Memory B cell (primary cell): Measurements from ENCODE around the gene XIRP2.
"Not testable (repeated sequence)": the region's sequence is repeated elsewhere in the genome, so short reads cannot be mapped to it uniquely, and the experiment has no call there.

Experiments
- ATAC-seq: fragments of 150-1000 bp; cut with Tn5 transposase; 2 replicates; pipeline ENCODE4 v1.10.0; 2021; ENCODE audit warnings: low read depth, mild to moderate bottlenecking, moderate library complexity
- DNase-seq, 2 donors: peaks; one replicate each; pipeline ENCODE4 v3.0.0; 2022; ENCODE audit warnings: low spot score in 2 of 2
- H3K27ac Mint-ChIP-seq: one replicate; pipeline ENCODE4 v1.8.0; 2022; ENCODE audit warnings: mild to moderate bottlenecking, moderate library complexity, mixed read lengths
- H3K27me3 Mint-ChIP-seq: one replicate; pipeline ENCODE4 v1.8.0; 2022; ENCODE audit warnings: mixed read lengths
- H3K36me3 Mint-ChIP-seq: one replicate; pipeline ENCODE4 v1.8.0; 2022; ENCODE audit warnings: mild to moderate bottlenecking, mixed read lengths
- H3K4me1 Mint-ChIP-seq: one replicate; pipeline ENCODE4 v1.8.0; 2022; ENCODE audit warnings: mixed read lengths
- H3K4me3 Mint-ChIP-seq: one replicate; pipeline ENCODE4 v1.8.0; 2022; ENCODE audit warnings: mild to moderate bottlenecking, moderate library complexity, mixed read lengths
- H3K9me3 Mint-ChIP-seq: one replicate; pipeline ENCODE4 v1.8.0; 2022; ENCODE audit warnings: mixed read lengths

Gene XIRP2

DNA sequence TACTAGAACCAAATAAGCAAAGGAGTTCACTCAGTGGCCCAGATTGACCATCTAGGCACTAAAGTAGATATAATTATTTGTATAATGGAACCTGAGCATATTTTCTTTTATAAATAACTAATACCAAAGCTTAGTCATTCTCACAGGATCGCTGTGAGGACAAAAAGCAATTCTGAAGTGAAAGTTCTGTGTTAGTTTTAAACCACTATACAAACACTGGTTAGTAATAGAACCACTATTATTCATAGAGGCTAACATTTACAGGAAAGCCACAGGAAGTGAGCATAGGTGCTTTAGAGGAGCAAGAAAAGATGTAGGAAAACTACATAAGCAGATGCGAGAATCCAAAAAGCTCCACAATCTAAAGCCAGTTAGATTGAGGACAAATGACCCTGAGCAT, 364.7 kb downstream of the XIRP2 start:
- ATAC-seq (no peak), DNase-seq (no peak)
- Mint-ChIP-seq H3K9me3 (peaks cover 5% of the 10 kb centered on the region), H3K4me1 (no peaks in the 10 kb centered on the region), H3K27me3 (no peaks in the 10 kb centered on the region), H3K36me3 (no peaks in the 10 kb centered on the region), H3K4me3 (no peak overlapping the region), H3K27ac (no peak overlapping the region)

DNA sequence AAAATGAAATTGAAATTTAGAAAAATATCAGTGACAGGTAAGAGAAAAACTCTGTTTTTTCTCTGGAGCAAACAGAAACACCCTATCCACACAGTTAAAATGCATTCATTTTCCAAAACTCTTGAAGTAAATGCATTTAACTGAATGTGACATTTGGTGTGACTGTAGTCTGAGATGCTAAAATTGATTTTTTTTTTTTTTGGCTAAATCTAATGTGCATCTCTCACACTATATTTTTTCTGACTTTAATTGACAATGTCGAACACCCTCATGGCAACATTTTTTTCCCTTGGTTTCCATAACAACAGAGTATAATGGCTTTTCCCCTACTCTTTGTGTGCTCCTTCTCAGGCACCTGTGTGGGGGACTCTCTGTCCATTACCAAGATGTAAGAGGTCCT, 366.4 kb downstream of the XIRP2 start:
- Mint-ChIP-seq H3K27ac (no peak overlapping the region), H3K9me3 (peaks cover 2% of the 10 kb centered on the region), H3K27me3 (no peaks in the 10 kb centered on the region), H3K4me3 (no peak overlapping the region), H3K4me1 (no peaks in the 10 kb centered on the region), H3K36me3 (no peaks in the 10 kb centered on the region)
- no peak for ATAC-seq
- DNase-seq = no peak

DNA sequence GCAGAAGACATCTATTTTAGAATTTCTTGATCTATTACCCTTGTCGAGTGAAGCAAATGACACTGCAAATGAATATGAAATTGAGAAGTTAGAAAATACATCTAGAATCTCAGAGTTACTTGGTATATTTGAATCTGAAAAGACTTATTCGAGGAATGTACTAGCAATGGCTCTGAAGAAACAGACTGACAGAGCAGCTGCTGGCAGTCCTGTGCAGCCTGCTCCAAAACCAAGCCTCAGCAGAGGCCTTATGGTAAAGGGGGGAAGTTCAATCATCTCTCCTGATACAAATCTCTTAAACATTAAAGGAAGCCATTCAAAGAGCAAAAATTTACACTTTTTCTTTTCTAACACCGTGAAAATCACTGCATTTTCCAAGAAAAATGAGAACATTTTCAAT, 370.4 kb downstream of the XIRP2 start:
- no peak for ATAC-seq
- no peak overlapping the region for H3K27ac Mint-ChIP-seq

DNA sequence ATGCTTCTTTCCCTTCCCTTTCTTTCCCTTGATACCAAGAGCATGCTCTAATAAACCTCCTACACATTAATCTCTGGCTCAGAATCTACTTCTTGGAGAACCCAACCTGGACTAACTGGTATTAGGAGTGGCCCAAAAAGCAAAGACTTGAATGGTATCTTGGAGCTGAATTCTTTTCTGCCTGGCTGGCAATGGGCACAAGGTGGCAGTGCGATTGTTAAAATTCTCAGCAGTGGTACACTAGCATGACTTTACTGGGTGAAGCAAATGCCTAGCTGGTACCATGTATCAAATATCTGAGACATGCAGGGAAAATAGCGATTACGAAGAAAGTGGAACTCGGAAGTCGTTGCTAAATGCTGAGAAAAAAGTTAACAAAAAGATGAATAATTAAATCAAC, 376.1 kb downstream of the XIRP2 start:
- Mint-ChIP-seq H3K27ac (no peak overlapping the region), H3K4me1 (no peaks in the 10 kb centered on the region), H3K4me3 (no peak overlapping the region), H3K27me3 (no peaks in the 10 kb centered on the region), H3K9me3 (peaks cover 5% of the 10 kb centered on the region), H3K36me3 (no peaks in the 10 kb centered on the region)
- DNase-seq (no peak), ATAC-seq (no peak)

More for the DNA sequence above, 370.4 kb downstream of the XIRP2 start:
- no peaks in the 10 kb centered on the region for H3K27me3 Mint-ChIP-seq
- H3K9me3 Mint-ChIP-seq = peaks cover 2% of the 10 kb centered on the region
- no peak overlapping the region for H3K4me3 Mint-ChIP-seq
- no peaks in the 10 kb centered on the region for H3K36me3 Mint-ChIP-seq
- no peak for DNase-seq
- H3K4me1 Mint-ChIP-seq = no peaks in the 10 kb centered on the region

GRCh38 chr2:167265004-167265403, 376.7 kb downstream of the XIRP2 start:
- Mint-ChIP-seq H3K4me3 (no peak overlapping the region), H3K4me1 (no peaks in the 10 kb centered on the region), H3K36me3 (no peaks in the 10 kb centered on the region), H3K27me3 (no peaks in the 10 kb centered on the region), H3K27ac (no peak overlapping the region), H3K9me3 (peaks cover 6% of the 10 kb centered on the region)
- ATAC-seq = no peak
- DNase-seq = no peak

DNA sequence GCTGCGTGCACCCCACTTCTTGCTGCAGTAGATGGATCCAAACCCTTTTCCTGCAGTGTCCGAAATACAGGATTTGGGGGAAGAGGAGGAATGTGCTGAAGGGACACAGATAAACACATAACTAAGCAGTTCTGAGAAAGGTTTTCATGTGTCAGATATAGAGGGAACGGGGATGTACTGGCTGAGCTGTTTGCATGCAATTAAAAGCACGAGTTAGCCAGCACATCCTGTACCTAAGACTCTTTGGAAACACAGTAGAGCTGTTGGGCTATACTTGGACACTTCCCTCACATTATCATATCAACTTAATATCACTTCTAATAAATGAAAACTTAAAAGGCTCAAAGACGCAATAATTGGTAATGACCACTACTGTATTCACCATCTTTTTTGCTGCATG, 377.4 kb downstream of the XIRP2 start:
- no peak overlapping the region for H3K4me3 Mint-ChIP-seq
- DNase-seq (no peak), ATAC-seq (no peak)

DNA sequence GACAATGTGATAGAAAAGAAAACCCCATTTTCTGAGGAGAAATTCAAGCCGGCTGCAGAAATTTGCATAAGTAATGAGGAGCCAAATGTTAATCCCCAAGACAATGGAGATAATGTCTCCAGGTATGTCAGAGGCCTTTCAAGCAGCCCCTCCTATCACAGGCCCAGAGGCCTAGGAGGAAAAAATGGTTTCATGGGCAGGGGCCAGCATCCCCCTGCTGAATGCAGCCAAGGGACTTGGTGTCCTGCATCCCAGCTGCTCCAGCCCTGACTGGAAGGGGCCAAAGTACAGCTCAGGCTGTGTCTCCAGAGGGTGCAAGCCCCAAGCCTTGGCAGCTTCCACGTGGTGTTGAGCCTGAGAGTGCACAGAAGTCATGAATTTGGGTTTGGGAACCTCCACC, 380.0 kb downstream of the XIRP2 start:
- H3K4me3 Mint-ChIP-seq, H3K36me3 Mint-ChIP-seq, H3K27ac Mint-ChIP-seq, H3K27me3 Mint-ChIP-seq, ATAC-seq, H3K4me1 Mint-ChIP-seq, DNase-seq, H3K9me3 Mint-ChIP-seq: not testable (repeated sequence)

More for the DNA sequence above, 377.4 kb downstream of the XIRP2 start:
- no peaks in the 10 kb centered on the region for H3K27me3 Mint-ChIP-seq
- H3K9me3 Mint-ChIP-seq = peaks cover 6% of the 10 kb centered on the region
- H3K36me3 Mint-ChIP-seq = no peaks in the 10 kb centered on the region
- H3K4me1 Mint-ChIP-seq = no peaks in the 10 kb centered on the region
- H3K27ac Mint-ChIP-seq = no peak overlapping the region

GRCh38 chr2:167271932-167272331, 383.7 kb downstream of the XIRP2 start:
- H3K27ac Mint-ChIP-seq = no peak overlapping the region
- no peaks in the 10 kb centered on the region for H3K4me1 Mint-ChIP-seq
- no peaks in the 10 kb centered on the region for H3K36me3 Mint-ChIP-seq
- H3K9me3 Mint-ChIP-seq = peaks cover 4% of the 10 kb centered on the region
- H3K27me3 Mint-ChIP-seq = no peaks in the 10 kb centered on the region
- H3K4me3 Mint-ChIP-seq = no peak overlapping the region
- no peak for DNase-seq
- ATAC-seq = no peak

DNA sequence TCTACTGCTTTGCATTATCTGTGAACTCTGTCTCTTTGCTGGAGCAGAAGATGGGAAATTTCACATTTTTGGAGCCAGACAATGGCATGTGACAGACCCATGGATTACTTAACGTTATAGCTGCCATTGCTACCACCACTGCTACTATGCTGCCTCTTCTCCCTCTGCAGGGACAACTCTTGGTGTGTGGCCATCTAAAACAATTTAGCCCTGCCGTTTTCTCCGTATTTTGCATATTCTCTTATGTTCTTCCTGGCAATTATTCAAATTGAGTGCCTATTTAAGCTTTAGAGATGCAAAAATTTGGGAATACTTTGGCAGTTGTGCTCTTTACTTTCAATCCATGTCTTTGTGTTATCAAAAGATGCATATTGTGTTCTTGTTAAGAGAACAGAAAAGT, 386.8 kb downstream of the XIRP2 start:
- Mint-ChIP-seq H3K4me1 (no peaks in the 10 kb centered on the region), H3K9me3 (peaks cover 1% of the 10 kb centered on the region), H3K4me3 (no peak overlapping the region), H3K36me3 (no peaks in the 10 kb centered on the region), H3K27ac (no peak overlapping the region), H3K27me3 (no peaks in the 10 kb centered on the region)
- ATAC-seq = no peak
- no peak for DNase-seq

- Mint-ChIP-seq H3K4me1 (no peaks in the 10 kb centered on the region), H3K9me3 (peaks cover 3% of the 10 kb centered on the region), H3K27me3 (no peaks in the 10 kb centered on the region), H3K4me3 (no peak overlapping the region), H3K27ac (no peak overlapping the region), H3K36me3 (no peaks in the 10 kb centered on the region)
- DNase-seq (no peak), ATAC-seq (no peak)
These were observed 391.5 kb downstream of the XIRP2 start for GRCh38 chr2:167279810-167280209.

GRCh38 chr2:167287212-167287611, 398.9 kb downstream of the XIRP2 start:
- H3K27ac Mint-ChIP-seq = no peak overlapping the region
- ATAC-seq = no peak
- no peak for DNase-seq
- peaks cover 4% of the 10 kb centered on the region for H3K9me3 Mint-ChIP-seq
- H3K4me3 Mint-ChIP-seq = no peak overlapping the region
- H3K36me3 Mint-ChIP-seq = no peaks in the 10 kb centered on the region
- no peaks in the 10 kb centered on the region for H3K4me1 Mint-ChIP-seq
- peaks cover 3% of the 10 kb centered on the region for H3K27me3 Mint-ChIP-seq

DNA sequence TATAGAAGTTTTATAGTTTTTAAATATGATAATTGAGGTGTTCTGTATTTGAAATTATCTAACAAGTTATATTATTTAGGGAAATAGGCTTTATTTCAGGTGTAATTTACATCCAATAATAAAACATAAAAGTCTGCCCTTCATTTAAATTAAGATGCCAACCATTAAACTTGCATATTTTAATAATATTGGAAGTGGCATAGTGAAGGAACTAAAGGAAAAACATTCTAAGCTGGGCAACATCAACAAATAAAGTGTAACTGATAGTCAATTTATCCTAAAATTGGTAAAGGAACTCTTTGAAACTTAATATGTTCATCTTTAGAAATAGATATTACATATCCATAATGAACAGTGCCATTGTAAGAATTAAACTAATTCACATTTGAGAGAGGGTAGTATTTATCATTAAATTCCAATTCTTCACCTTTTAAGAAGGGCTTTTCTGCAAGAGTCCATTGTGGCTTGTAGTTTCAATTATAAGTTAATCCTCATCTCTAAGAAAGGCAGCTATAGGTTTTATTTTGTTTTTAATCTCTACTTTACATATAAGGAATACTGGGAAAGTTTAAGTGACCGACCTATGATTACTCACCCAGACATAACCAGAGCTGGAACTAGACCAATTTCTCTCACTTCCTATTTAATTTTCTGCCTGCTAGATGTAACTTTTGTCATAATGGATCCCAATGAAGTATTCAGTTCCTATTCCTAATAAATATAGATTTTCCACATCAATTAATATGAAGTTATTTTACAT, 401.6 kb downstream of the XIRP2 start:
- no peak for ATAC-seq
- peaks cover 5% of the 10 kb centered on the region for H3K36me3 Mint-ChIP-seq
- peaks cover 14% of the 10 kb centered on the region for H3K27me3 Mint-ChIP-seq
- no peak for DNase-seq
- H3K9me3 Mint-ChIP-seq = peaks cover 2% of the 10 kb centered on the region
- no peak overlapping the region for H3K4me3 Mint-ChIP-seq
- no peak overlapping the region for H3K27ac Mint-ChIP-seq
- H3K4me1 Mint-ChIP-seq = peaks cover 10% of the 10 kb centered on the region

- H3K27ac Mint-ChIP-seq = no peak within 1 kb of the TSS
- peaks cover 10% of the 10 kb centered on the region for H3K4me1 Mint-ChIP-seq
- ATAC-seq = peak; percentile 62
- peaks cover 5% of the 10 kb centered on the region for H3K36me3 Mint-ChIP-seq
- DNase-seq = peak in 1 of 2 donors; percentile 19
- H3K9me3 Mint-ChIP-seq = peaks cover 2% of the 10 kb centered on the region
- H3K27me3 Mint-ChIP-seq = peaks cover 18% of the 10 kb centered on the region
- peak within 1 kb of the TSS; percentile 68 for H3K4me3 Mint-ChIP-seq
These were observed 404.3 kb downstream of the XIRP2 start, which contains the start of gene B3GALT1 for GRCh38 chr2:167292430-167293171. Gene B3GALT1 (plus strand): TSS chr2:167293001.

DNA sequence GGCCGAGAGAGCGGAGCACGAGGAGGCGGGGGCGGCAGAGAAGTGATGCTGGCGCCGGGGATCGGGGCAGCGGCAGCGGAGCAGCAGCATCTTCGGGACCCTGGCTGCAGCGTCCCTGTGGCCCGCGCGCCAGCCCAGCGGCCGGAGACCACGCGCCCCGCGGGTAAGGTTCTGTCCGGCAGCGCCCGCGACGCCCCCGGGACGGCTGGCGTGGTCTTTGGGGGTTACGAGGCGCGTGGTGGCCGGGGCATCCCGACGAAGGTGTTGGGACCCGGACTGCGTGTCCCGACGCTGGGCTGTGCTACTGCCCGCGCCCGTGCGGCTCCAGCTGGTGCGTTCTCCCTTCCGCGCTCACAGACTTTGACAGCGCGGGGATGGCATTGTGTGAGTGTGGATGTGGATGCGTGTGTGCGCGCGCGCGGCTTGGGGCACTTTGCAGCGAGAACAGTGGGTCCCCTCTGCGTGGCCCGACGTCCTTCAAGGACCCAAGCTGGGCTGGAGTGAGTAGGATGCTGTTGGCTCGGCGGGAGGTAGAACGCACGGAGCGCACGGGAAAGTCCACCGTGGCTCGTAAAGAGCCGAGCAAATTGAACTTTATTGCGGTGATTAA, 405.0 kb downstream of the XIRP2 start:
- H3K4me1 Mint-ChIP-seq = peaks cover 10% of the 10 kb centered on the region
- H3K27me3 Mint-ChIP-seq = peaks cover 17% of the 10 kb centered on the region
- H3K27ac Mint-ChIP-seq = no peak overlapping the region
- no peak for ATAC-seq
- H3K36me3 Mint-ChIP-seq = peaks cover 5% of the 10 kb centered on the region
- DNase-seq = no peak
- H3K9me3 Mint-ChIP-seq = peaks cover 1% of the 10 kb centered on the region
- H3K4me3 Mint-ChIP-seq = peak overlapping the region; percentile 68
